CD4-positive, alpha-beta T cell treated with Interleukin-15 for 1 hour (primary cell): ENCODE results near the gene RNASEH1.

Experiments used
- DNase-seq: peaks from one replicate; pipeline ENCODE4 v3.0.0-alpha.2; 2020

RNASEH1 gene, protein sequence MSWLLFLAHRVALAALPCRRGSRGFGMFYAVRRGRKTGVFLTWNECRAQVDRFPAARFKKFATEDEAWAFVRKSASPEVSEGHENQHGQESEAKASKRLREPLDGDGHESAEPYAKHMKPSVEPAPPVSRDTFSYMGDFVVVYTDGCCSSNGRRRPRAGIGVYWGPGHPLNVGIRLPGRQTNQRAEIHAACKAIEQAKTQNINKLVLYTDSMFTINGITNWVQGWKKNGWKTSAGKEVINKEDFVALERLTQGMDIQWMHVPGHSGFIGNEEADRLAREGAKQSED

DNA sequence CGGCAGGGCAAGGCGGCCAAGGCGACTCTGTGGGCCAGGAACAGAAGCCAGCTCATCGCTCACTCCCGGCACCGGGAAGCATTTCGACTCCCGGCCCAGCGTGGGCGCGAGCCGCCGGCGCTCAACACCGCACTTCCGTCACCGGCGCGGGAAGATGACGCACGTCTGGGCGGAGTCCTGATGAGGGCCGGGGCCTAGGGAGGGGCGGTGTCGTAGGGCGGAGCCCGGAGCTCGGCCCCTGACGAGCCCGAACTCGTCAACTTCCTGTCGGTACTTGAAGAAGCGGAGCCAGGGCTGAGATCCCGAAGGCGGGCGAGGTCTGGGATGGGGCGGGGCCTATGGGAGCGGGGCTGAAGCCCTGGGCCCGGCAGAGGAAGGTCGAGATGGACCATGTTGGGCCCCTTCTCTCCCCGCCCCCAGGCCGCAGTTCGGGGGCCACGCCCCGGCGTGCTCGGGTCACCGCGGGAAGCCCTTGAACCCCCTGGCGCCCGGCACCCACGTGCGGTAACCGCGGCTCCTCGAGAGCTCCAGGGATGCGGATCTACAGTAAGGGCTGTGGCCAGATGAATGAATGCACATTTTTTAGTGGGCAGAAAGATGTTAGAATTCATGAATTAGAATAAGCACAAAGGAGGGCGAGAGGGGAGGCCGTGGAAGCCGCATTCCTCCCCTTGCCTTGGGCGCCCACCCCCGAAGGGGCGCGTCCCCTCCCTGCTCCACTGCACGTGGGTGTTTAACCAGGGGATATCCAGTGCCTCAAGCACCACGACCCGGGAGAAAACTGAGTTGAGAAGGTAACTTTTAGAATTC is at the start of gene RNASEH1:
RNASEH1 (minus strand) TSS at position 129 of the 810 bp plus-strand sequence; CDS start at position 56, 73 bp downstream.
- DNase-seq, result peak; percentile 96

- DNase-seq, result no peak
Observed at GRCh38 chr2:3606370-3607201, 48.5 kb upstream of the RNASEH1 start.

- no peak for DNase-seq
Observed at GRCh38 chr2:3606028-3606369, 47.9 kb upstream of the RNASEH1 start.

DNA sequence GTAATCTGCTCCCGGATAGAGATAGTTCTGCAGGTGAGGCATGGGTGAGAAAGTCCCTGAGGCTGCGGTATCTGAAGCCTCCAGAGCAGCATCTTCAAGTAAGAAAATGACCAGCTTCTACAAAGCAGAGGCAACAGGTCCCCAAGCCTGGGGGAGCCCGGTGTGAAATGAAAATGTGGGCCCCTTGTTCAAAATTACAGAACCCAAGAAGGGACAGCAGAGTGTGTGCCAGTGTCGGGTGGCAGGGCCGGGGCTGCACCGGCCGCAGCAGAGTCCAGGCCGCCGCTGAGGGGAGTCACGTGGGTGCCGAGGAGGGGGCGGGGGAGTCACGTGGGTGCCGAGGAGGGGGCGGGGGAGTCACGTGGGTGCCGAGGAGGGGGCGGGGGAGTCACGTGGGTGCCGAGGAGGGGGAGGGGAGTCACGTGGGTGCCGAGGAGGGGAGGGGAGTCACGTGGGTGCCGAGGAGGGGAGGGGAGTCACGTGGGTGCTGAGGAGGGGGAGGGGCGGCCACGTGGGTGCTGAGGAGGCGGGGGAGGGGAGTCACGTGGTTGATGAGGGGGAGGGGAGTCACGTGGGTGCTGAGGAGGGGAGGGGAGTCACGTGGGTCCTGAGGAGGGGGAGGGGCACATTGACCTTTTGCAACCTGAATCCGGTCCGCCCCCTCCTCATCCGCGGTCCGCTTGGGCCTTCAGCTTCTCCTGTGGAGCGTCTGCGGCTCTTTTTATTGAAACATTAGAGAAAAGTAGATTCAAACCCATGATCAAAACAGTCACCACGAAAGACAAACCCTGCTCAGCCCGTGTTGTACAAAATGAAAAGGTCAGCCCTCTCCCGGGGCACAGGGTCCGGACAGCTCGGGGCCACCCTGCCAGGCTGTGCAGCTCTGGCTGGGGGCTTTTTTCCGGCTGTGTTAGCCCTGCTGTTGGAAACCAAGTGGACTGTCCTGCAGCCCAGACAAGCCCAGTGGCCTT is 47.1 kb upstream of the RNASEH1 start:
- DNase-seq, result no peak

DNA sequence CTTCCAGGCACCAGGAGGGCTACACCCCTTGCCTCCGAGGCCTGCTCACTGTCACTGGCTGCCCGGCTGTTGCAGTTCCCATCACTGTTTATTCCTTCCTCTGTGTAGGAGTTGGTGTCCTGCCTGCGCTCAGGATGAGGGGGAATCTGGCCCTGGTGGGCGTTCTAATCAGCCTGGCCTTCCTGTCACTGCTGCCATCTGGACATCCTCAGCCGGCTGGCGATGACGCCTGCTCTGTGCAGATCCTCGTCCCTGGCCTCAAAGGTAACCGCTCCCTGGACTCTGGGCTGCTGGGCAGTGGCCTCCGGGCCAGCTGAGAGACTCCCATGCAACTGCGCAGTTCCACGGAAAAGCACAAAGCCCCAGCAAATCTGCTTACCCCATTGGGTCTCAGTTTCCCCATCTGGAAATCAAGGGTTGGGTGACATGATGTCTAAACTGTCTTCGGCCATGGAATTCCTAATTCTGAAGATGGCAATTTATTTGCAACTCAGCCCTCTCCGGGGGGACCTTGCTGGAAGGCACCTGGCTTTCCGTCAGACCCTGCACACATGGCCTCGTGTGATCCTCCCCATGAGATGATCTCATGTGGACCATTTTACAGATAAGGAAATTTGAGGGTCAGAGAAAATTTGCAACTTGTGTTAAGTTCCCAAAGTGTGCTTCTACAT is 46.2 kb upstream of the RNASEH1 start:
- DNase-seq, result no peak

DNA sequence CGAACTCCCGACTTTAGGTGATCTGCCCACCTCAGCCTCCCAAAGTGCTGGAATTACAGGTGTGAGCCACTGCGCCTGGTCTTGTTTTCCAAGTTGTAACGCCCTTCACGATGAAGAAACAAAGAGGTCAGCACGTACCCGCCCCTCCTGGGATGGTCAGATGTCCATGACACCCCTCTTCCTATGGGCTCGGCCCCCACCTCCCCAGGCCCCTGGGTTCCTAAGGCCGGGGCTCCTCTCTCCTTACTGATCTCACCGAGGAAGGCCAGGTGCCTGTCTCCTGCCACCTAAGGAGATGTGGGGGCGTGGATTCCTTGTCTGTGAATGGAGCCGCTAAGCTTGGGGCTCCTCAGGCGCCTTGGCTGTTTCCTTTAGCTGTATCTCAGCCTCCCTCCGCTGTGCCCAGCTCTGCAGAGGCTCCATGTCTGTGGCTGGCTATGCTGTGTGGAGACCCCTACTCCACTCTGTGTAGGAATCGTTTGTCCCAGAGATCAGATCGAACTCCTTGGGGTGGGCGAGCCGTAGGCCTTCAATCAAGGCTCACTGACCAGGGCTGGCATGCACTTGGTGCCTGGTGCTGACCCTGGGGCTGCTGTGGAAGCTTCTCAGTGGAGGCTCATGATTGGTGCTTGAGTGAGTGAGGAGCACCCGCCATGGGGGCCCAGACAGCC is 45.5 kb upstream of the RNASEH1 start:
- no peak for DNase-seq

GRCh38 chr2:3602553-3603339 is 44.6 kb upstream of the RNASEH1 start:
- DNase-seq, result no peak

- no peak for DNase-seq
Observed at GRCh38 chr2:3601561-3602271, 43.6 kb upstream of the RNASEH1 start.

DNA sequence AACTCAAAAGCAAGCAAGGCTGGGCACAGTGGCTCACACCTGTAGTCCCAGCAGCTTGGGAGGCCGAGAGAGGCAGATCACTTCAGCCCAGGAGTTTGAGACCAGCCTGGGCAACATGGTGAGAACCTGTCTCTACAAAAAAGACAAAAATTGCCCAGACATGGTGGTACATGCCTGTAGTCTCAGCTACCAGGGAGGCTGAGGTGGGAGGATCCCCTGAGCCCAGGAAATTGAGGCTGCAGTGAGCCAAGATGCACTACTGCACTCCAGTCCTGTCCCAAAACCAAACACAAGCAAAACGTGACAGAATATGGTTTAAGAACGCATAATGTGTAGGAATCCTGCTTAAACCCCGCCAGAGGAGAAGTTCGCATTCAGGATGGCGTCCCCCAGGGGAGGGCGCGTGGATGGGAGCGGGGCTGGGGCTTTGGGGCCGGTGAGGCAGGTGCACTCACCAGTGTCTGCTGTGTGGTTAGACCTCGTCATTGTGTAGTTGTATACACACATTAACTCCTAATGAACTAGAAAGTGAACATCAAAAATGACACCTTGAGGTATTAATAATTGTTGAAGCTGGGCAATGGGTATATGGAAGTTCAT is 42.2 kb upstream of the RNASEH1 start:
- DNase-seq, result no peak

GRCh38 chr2:3598912-3599854 is 41.0 kb upstream of the RNASEH1 start:
- DNase-seq, result no peak

DNA sequence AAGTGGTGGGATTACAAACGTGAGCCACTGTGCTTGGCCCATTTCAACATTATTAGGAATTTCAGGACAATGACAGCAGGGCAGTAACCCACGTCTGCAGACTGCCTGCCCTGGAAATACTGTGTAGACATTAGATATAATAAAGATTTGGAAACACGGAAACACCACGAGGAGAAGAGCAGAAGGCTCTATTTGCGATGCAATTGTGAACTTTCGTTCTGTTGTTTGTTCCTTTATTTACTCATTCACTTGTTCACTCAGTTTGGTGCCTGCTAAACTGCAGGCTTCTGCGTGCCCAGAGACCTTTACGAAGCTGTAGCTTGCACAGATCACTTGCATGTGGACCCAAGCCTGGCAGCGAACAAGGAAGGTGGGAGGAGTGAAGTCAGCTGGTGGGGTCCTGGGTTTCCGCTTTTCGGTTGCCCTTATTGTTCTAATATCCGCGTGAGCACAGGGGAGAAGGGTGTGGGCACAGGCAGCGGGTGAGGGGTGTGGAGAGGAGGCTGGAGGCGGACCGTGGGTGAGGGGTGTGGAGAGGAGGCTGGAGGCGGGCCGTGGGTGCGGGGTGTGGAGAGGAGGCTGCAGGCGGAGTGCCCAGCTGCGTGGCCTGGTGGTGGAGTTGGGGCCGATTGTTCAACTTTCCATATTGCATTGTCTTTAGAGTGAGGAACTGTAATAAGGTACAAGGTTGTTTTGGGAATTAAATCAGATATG is 40.2 kb upstream of the RNASEH1 start:
- no peak for DNase-seq

DNA sequence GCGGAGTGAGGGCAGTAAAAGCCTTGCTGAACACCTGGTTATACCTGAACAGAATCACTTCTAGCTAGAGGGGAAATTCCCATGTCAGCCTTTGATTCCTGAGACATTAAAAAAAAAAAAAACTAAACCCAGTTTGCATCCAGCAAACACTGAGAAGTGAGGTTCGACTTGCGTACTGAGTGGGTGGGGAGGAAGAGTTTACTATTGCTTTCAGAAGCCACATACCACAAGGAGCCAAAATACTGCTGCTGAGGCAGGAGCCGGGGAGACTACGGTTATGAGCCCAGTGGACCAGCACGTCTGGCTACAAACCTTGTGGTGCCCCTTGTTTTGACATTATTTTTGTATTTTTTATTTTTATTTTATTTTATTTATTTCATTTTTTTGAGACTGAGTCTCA is 39.4 kb upstream of the RNASEH1 start:
- DNase-seq, result no peak

GRCh38 chr2:3596901-3597417 is 38.8 kb upstream of the RNASEH1 start:
- no peak for DNase-seq

GRCh38 chr2:3595985-3596384 is 37.9 kb upstream of the RNASEH1 start:
- DNase-seq, result no peak

DNA sequence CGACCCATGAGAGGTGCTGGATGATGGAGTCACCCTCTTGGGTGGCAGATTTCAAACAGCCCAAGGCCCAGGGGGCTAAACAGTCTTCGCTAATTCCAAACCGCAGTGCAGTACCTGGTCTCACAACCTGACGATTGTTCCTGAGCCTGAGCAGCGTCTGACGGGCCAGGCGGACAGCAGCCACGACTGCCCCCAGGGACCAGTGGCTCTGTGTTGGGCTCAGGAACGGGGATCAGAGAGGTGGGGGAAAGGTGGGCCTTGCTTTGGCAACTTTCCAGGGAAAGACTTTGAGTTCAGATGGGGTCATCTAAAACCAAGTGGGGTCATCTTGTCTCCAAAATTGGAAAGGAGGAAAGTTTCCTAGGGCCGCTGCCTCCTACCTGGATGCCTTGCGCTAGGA is 37.3 kb upstream of the RNASEH1 start:
- DNase-seq, result no peak

GRCh38 chr2:3594493-3595281 is 36.6 kb upstream of the RNASEH1 start, which contains the start of gene COLEC11:
COLEC11 (plus strand) TSS chr2:3595112; CDS start chr2:3604341, 9,229 bp downstream.
- DNase-seq, result no peak
